NOMO-1 treated with dmso at 0.1 percent for 144 hours (cell line): Measurements from ENCODE around the gene SLC2A2.
"Not testable (repeated sequence)": the region's sequence is repeated elsewhere in the genome, so short reads cannot be mapped to it uniquely, and the experiment has no call there.

ENCODE experiments used
- DNase-seq: peaks from one replicate; lab custom pipeline; 2025; ENCODE audit not compliant: unreplicated experiment; lab: John Stamatoyannopoulos, UW

The SLC2A2 gene

DNA sequence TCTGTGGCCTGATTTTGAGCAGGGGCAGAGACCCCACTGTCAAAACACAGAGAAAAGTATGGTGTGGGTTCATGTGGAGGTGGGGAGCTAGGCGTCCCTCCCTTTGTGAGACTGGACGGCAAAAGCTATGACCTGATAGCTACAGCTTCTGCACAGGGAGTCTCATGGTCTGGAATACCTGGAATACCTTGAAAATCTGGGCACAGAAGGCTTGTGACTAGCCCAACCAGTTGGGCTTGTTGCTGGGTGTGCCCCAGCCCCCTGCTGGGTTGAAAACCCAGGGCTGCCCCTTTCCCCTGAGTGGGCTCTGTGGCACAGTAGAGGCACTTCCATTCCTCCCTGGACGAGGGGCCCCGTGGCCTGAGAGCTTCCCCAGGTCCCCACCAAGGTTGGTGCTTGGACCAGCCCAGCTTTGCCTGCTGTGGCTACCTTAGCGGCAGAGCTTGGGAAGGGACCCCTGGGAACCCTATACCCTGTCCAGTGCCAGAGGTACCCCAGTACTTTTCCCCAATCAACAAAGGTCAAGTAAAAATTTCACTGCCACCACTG, 37.3 kb downstream of the SLC2A2 start:
- DNase-seq = no peak

DNA sequence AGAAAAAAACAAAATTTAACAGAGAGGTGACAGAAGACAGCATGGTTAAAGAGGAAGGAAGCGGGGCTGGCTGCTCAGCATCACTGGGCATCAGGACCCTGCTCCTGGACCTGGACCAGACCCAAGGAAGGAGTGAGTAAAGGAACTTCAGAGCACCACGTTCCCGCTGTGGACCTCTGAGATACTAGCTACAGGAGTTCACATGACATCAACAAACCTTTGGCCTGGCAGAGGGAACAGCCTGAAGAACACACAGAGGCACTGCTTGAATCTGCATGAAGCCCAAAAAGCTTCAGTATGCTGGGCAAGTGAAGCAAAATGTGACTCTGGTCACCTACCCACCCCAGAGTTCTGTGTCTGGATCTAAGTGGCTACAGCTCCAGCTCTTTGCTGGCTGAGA, 38.1 kb downstream of the SLC2A2 start:
- DNase-seq = no peak

DNA sequence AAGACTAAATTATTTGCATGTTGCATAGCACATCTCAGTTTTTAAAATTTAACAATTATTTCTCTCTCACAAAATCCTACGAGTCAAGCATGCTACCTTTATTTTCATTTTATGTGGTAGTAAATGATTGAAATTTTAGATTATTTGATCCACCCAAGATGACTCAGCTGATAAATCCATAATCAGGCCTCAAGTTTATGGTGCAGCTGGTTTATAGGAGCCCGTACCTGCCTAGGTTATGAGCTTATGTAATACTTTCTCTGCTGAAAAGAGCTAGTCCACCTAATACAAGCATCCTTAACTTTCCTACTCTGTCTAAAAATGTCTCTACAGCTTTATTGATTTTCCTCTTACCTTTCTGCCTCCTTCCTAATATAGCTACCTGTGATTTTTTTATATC, 41.2 kb downstream of the SLC2A2 start:
- no peak for DNase-seq

DNA sequence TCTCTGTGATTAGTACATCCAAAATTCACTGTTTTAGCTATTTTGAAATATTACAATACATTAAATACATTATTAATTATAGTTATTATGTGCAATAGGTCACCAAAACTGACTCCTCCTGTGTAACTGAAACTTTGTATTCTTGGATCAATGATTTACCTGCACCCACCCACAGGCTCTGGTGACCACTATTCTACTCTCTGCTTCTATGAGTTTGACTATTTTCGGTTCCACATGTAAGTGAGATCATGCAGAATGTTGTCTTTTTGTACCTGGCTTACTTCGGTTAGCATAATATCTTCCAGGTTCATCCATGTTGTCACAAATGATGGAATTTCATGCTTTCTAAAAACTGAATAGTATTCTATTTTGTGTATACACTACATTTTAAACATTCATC, 43.8 kb downstream of the SLC2A2 start:
- DNase-seq = no peak

GRCh38 chr3:170980399-170980798, 46.1 kb downstream of the SLC2A2 start:
- no peak for DNase-seq

DNA sequence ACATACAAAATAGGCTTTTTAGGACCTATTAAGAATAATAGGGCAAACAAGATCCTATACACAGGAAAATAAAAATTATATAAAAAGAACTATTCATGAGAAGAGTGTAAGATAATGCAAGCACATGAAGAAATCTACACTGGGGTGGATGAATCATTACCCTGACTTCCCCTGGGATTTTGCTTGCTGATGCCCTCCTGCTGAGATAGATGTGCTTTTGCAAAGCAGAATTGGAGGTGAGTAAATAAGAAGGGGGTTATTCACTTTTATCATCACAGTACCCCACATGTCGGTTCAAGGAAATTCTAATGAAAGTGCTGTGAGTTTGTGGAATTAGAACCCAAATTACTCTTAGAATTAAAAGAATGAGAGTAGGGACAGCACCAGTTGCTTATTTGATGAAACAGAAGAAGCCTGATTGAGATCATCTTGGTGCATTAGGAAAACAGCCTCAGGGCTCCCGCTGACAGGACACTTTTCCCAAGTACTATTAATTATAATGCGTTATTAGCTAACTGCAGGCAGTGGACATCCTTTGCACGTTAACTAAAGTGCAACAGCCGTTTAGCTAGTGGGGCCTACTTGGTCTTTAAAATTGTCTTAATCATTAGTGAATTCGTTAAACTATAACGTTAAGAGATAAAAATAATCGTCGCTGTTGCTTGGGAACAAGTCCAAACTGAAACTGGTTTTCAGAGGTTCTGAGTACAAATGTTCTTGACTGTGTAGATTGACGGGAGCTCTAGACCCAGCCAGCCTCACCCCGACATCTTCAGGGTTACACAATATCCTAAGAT, 48.4 kb downstream of the SLC2A2 start:
- no peak for DNase-seq

DNA sequence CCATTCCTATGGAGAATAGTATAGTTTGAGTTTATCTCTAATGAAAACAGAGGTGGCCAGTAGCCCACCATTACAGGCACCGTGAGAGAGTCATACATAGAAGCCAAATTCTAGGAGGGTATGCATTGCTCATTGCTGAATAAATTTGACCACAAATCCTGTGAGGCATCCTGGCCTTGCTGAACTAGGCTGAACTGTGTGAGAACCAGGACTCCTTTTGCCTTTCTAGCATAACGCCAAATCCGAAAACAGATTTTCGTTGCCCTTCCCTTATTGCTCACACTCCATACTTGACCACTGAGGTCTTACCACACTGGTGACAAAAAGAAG, 50.4 kb downstream of the SLC2A2 start:
- no peak for DNase-seq

- DNase-seq = no peak
These were observed 51.0 kb downstream of the SLC2A2 start for GRCh38 chr3:170975283-170976189.

DNA sequence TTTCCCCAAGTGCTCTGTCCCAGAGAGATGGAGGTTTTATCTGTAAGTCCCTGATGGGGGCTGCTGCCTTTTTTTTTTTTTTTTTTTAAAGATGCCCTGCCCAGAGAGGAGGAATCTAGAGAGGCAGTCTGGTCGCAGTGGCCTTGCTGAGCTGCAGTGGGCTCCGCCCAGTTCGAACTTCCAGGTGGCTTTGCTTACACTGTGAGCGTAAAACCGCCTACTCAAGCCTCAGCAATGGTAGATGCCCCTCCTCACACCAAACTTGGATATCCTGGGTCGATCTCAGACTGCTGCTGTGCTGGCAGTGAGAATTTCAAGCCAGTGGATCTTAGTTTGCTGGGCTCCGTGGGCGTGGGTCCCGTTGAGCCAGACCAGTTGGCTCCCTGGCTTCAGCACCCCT, 51.6 kb downstream of the SLC2A2 start:
- DNase-seq = no peak

DNA sequence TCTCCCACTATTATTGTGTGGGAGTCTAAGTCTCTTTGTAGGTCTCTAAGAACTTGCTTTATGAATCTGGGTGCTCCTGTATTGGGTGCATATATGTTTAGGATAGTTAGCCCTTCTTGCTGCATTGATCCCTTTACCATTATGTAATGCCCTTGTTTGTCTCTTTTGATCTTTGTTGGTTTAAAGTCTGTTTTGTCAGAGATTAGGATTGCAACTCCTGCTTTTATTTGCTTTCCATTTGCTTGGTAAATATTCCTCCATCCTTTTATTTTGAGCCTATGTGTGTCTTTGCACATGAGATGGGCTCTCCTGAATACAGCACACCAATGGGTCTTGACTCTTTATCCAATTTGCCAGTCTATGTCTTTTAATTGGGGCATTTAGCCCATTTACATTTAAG, 53.6 kb downstream of the SLC2A2 start:
- DNase-seq = not testable (repeated sequence)

GRCh38 chr3:170967126-170967525, 59.4 kb downstream of the SLC2A2 start:
- no peak for DNase-seq

GRCh38 chr3:170966495-170966894, 60.0 kb downstream of the SLC2A2 start:
- DNase-seq = no peak

GRCh38 chr3:170962411-170962810, 64.1 kb downstream of the SLC2A2 start:
- DNase-seq = no peak

DNA sequence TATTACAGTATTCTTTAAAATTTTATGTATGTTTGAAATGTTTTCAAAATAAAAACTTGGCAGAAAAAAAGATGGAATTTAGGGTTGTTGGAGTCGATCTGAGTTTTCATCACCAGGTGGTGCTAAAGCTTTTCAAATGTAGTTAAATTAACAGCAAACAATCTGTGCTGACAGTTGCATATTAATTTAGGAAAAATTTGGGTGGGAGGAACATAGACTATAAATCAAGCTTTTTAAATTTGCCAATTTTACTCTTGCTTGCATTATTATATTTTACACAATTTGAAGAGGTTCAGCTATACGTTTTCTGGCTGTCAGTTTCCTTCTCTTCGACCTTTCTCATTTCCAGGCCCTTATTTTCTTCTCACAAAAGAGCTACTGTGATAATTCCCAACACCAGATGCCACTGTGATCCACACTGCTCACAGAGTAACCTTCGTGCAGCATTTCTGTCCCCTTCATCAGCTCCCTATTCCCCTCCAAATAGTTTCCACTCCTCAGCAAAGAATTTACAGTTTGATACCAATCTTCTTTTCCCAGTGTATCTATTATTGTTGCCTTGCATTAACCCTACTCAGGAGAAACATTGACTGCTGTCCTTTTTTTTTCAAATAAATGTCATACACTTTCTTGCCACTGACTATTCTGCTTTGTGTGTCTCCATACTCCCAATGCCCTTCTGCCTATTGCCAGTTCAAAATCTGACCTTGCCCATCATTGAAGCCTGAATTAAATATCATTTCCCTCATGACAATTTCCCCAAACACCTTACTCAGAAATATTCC, 64.7 kb downstream of the SLC2A2 start:
- no peak for DNase-seq

GRCh38 chr3:170959457-170959856, 67.1 kb downstream of the SLC2A2 start:
- no peak for DNase-seq

DNA sequence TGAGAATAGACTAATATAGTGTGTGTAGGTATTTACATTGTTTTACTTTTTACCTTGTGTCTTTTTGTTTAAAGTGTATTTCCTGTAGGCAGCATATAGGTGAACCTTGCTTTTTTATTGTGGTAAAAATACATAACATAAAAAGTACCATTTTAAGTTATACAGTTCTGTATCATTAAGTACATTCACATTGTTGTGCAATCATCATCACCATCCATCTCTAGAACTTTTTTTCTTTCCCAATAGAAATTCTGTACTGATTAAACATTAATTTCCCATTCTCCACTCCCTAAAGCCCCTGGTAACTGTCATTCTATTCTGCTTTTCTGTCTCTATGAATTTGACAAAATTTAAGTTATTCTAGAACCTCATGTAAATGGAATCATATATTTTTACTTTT, 69.9 kb downstream of the SLC2A2 start:
- no peak for DNase-seq

DNA sequence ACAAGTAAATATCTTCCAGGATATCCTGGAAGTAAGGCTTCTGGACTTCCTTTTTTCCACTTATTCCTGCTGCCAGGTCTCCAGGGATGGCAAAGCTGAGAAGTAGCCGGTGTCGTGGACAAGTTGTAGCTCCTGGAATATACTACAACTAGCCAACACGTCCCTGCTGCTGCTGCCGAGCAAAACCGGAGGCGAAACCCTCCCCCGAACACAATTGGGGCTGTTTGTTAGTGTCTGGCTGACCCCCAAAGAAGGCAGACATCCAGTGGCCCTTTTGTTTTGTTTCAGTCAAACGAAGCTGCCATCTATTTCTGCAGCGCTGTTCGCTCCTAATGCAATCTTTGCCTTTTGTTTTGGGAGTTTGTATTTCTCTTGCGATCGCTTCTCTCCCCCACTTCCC, 72.8 kb downstream of the SLC2A2 start:
- DNase-seq = no peak

GRCh38 chr3:170953229-170953628, 73.3 kb downstream of the SLC2A2 start:
- no peak for DNase-seq

DNA sequence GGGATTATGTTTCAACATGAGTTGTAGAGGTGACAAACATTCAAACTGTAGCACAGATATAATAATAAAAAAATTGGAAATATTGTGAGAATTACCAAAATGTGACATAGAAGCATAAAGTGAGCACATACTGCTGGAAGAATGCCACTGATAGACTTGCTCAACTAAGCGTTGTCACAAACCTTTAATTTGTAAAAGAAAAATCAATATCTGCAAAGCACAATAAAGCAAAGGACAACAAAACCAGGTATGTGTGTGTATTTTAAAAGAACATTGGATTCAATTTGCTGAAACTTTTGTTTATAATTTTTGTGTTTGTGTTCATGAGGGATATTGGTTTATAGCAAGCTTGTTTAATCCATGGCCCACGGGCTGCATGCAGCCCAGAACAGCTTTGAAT, 77.3 kb downstream of the SLC2A2 start:
- DNase-seq = no peak

GRCh38 chr3:170947018-170947769, 79.3 kb downstream of the SLC2A2 start:
- DNase-seq = no peak
